ENCODE results near the gene RGS17.

- no peak for TF ChIP-seq CTCF (IDR thresholded peaks at IDR 0.05)
- no peak for TF ChIP-seq POLR2AphosphoS5 (IDR thresholded peaks at IDR 0.05)
Measured at GRCh38 chr6:153146413-153146812, 15.3 kb upstream of the RGS17 start.

All from esophagus muscularis mucosa (tissue), 3 donors.